Endothelial cell of umbilical vein (primary cell): ENCODE measurements around the gene SLC9A9. TPM values are rescaled to one million over a fixed set of nuclear protein-coding genes. Genes with fewer than 3 reads are reported as not detected.

Experiments used
- BruUV-seq: library from RNA; stranded (reverse); fragments of 400-500 nt; replicated peaks from 2 replicates; lab custom pipeline; 2021; lab: Mats Ljungman, UMichigan
- CTCF ChIA-PET: fragments of 300-600, 350-600 bp; sonication (Branson Sonifier 250); formaldehyde crosslinking; loops from one replicate; lab custom pipeline; 2021; ENCODE audit warnings: antibody characterized with exemption, inconsistent platforms; lab: Charles Lee
- POLR2A ChIA-PET: fragments of 300-600, 350-600 bp; sonication (Branson Sonifier 250); formaldehyde crosslinking; loops from one replicate; lab custom pipeline; 2021; ENCODE audit warnings: antibody characterized with exemption, inconsistent platforms; lab: Charles Lee
- DNase-seq: peaks from one replicate; pipeline ENCODE4 v3.0.0-alpha.2; 2011; ENCODE audit warnings: low read depth, low spot score
- FAIRE-seq: peaks from 2 replicates; lab custom pipeline; 2011; peaks lifted over from hg19 to GRCh38; lab: Jason Lieb, UNC
- H2AFZ ChIP-seq: 2 replicates; pipeline ENCODE4 v1.6.0; 2012; ENCODE audit warnings: low read depth, low read length, control low read depth, inconsistent platforms
- H3K27ac ChIP-seq: 2 replicates; pipeline ENCODE4 v1.5.1; 2011; ENCODE audit warnings: low read depth, mild to moderate bottlenecking, control low read depth, low read length, moderate library complexity; ENCODE audit not compliant: insufficient read depth
- H3K27me3 ChIP-seq, 2 experiments: 2 replicates each; pipeline versions ENCODE4 v1.6.0 to v1.6.1; 2011; ENCODE audit warnings: low read length in 2 of 2, mixed read lengths in 1 of 2; ENCODE audit not compliant: control insufficient read depth in 2 of 2, insufficient read depth in 2 of 2
- H3K36me3 ChIP-seq, 2 experiments: 2 replicates in 1 of 2; 3 replicates in 1 of 2; pipeline ENCODE4 v1.5.1; 2011; ENCODE audit warnings: low read length in 2 of 2, mild to moderate bottlenecking in 1 of 2, moderate library complexity in 1 of 2; ENCODE audit not compliant: control insufficient read depth in 2 of 2, insufficient read depth in 2 of 2; ENCODE audit errors: extremely low read depth in 1 of 2
- H3K4me1 ChIP-seq: 3 replicates; pipeline ENCODE4 v1.5.1; 2011; ENCODE audit warnings: mild to moderate bottlenecking, low read length; ENCODE audit not compliant: control insufficient read depth, insufficient read depth; ENCODE audit errors: extremely low read depth
- H3K4me2 ChIP-seq: 2 replicates; pipeline ENCODE4 v1.6.1; 2011; ENCODE audit warnings: low read length, control low read depth, mixed read lengths; ENCODE audit not compliant: insufficient read depth
- H3K4me3 ChIP-seq, 3 experiments: fragments of 200-600 bp in 1 of 3; sonication (generic), shearing (Covaris generic) in 1 of 3; replicated peaks in 1 of 3; 2 replicates each; pipeline ENCODE4 v1.5.1; 2011 to 2016; ENCODE audit warnings: control low read depth in 3 of 3, low read length in 3 of 3, mild to moderate bottlenecking in 2 of 3, inconsistent platforms in 1 of 3, low read depth in 1 of 3, moderate library complexity in 1 of 3; ENCODE audit not compliant: insufficient read depth in 1 of 3
- H3K79me2 ChIP-seq: 2 replicates; pipeline ENCODE4 v1.6.0; 2012; ENCODE audit warnings: low read length, inconsistent platforms; ENCODE audit not compliant: control insufficient read depth, insufficient read depth
- H3K9ac ChIP-seq: replicated peaks from 2 replicates; pipeline ENCODE3; 2011; ENCODE audit warnings: low read length, control low read depth; ENCODE audit not compliant: insufficient read depth; ENCODE audit errors: extremely low read depth
- H3K9me1 ChIP-seq: replicated peaks from 3 replicates; pipeline ENCODE4 v1.6.0; 2011; ENCODE audit warnings: mild to moderate bottlenecking, low read length; ENCODE audit not compliant: control insufficient read depth, insufficient read depth; ENCODE audit errors: extremely low read depth
- H3K9me3 ChIP-seq: replicated peaks from 2 replicates; pipeline ENCODE4 v1.5.1; 2012; ENCODE audit warnings: low read length, inconsistent platforms; ENCODE audit not compliant: control insufficient read depth, insufficient read depth
- H4K20me1 ChIP-seq: replicated peaks from 2 replicates; pipeline ENCODE3; 2011; ENCODE audit warnings: mild to moderate bottlenecking, low read length; ENCODE audit not compliant: control insufficient read depth, insufficient read depth; ENCODE audit errors: extremely low read depth
- CTCF ChIP-seq, 2 donors: IDR thresholded peaks; 1 replicate in 1 of 2; 2 replicates in 1 of 2; pipeline ENCODE4 v1.5.1; 2011; ENCODE audit warnings: low read length in 2 of 2, mild to moderate bottlenecking in 2 of 2, moderate library complexity in 2 of 2, control low read depth in 1 of 2, inconsistent platforms in 1 of 2, low read depth in 1 of 2; ENCODE audit not compliant: insufficient read depth in 1 of 2; ENCODE audit errors: extremely low read depth in 1 of 2
- EZH2 ChIP-seq: IDR thresholded peaks from 2 replicates; pipeline ENCODE4 v1.6.1; 2012; ENCODE audit warnings: borderline replicate concordance, low read depth, mild to moderate bottlenecking, moderate library complexity, low read length, inconsistent platforms; ENCODE audit not compliant: severe bottlenecking
- FOS ChIP-seq: IDR thresholded peaks from 2 replicates; pipeline ENCODE4 v1.6.1; 2011; ENCODE audit warnings: mild to moderate bottlenecking, low read length, moderate library complexity, borderline replicate concordance; ENCODE audit not compliant: insufficient read depth
- GATA2 ChIP-seq: IDR thresholded peaks from 2 replicates; pipeline ENCODE4 v1.7.0; 2011; ENCODE audit warnings: low read depth, mild to moderate bottlenecking, moderate library complexity, mixed read lengths, low read length; ENCODE audit not compliant: insufficient read length, insufficient read depth
- JUN ChIP-seq: IDR thresholded peaks from 2 replicates; pipeline ENCODE4 v1.6.1; 2011; ENCODE audit warnings: borderline replicate concordance, low read depth; ENCODE audit not compliant: insufficient read length, insufficient read depth
- MAX ChIP-seq: IDR thresholded peaks from 2 replicates; pipeline ENCODE4 v1.6.1; 2011; ENCODE audit not compliant: insufficient read depth, insufficient read length
- MYC ChIP-seq: IDR thresholded peaks from one replicate; pipeline ENCODE4 v1.6.1; 2011; ENCODE audit warnings: mild to moderate bottlenecking, low read depth, low read length
- POLR2A ChIP-seq: IDR thresholded peaks from 2 replicates; pipeline ENCODE4 v1.6.1; 2012; ENCODE audit warnings: low read depth, mild to moderate bottlenecking, control low read depth, low read length
- POLR2AphosphoS5 ChIP-seq: IDR thresholded peaks from 2 replicates; pipeline ENCODE4 v1.6.1; 2012; ENCODE audit warnings: low read depth, mild to moderate bottlenecking, control low read depth, low read length, moderate library complexity; ENCODE audit not compliant: insufficient read depth
- dilution Hi-C: fragments of 300-500 bp; cut with MboI; formaldehyde crosslinking; loops from one replicate; pipeline ENCODE4 v1.15.0; 2019; ENCODE audit warnings: low sequenced_read_pairs; ENCODE audit not compliant: extremely low pct_ligation_motif_present
- intact Hi-C: fragments of 100-400 bp; cut with micrococcal nuclease; formaldehyde crosslinking; loops from one replicate; pipeline ENCODE4 v1.10.0; 2022
- polyA plus RNA-seq, 4 experiments: library from polyadenylated mRNA; depleted of rRNA in 3 of 4; stranded (reverse) in 3 of 4; unstranded in 1 of 4; fragments of >200 nt; gene quantifications; 2 replicates each; pipeline versions ENCODE4 v1.2.1 to v1.2.3, GENCODE V29; 2011 to 2012; ENCODE audit warnings: missing spikeins in 1 of 4
- total RNA-seq: library from RNA; stranded (reverse); gene quantifications from 2 replicates; pipeline ENCODE4 v1.2.3, GENCODE V29; 2021

The SLC9A9 gene
- total and polyA plus RNA-seq, 2 donors (not counting 3 experiments of a cell fraction or from before 2014, with no cell fraction given): 1.5 to 1.8 TPM

- FAIRE-seq: no peak
Observed at GRCh38 chr3:143256416-143256815, 591.9 kb downstream of the SLC9A9 start.

More at GRCh38 chr3:143256416-143256815, 591.9 kb downstream of the SLC9A9 start:
- no peak overlapping the region for H3K4me2 ChIP-seq
- no peak for DNase-seq
- intact Hi-C loops: no loop called here
- H3K4me3 ChIP-seq: no peak overlapping the region
- ChIA-PET CTCF (interaction anchor here (1.9 kb wide), 1 partner anchor 418 kb away, joined by 4 read pairs; no protein-coding TSS in a partner anchor), POLR2A (no interaction called here)
- no TSS peak for BruUV-seq
- TF ChIP-seq POLR2A (no peak), POLR2AphosphoS5 (no peak), MYC (no peak), CTCF (IDR thresholded peaks at IDR 0.05; ENCODE audit: extremely low read depth in 1 of 2, insufficient read depth in 1 of 2, low read depth in 1 of 2, low read length in 2 of 2) (no peak), EZH2 (no peak), FOS (no peak), JUN (no peak), GATA2 (no peak), MAX (no peak)
- H3K27me3 ChIP-seq: no peaks in the 10 kb centered on the region
- dilution Hi-C loops: no loop called here
- no peak overlapping the region for H3K27ac ChIP-seq
- H3K9ac ChIP-seq: no peak overlapping the region
- H3K9me3 ChIP-seq: no peaks in the 10 kb centered on the region
- no peaks in the 10 kb centered on the region for H3K4me1 ChIP-seq
- no peaks in the 10 kb centered on the region for H3K9me1 ChIP-seq
- H4K20me1 ChIP-seq: no peaks in the 10 kb centered on the region
- no peaks in the 10 kb centered on the region for H3K79me2 ChIP-seq
- no peak overlapping the region for H2AFZ ChIP-seq
- H3K36me3 ChIP-seq: no peaks in the 10 kb centered on the region
